ENCODE measurements around the gene NTF3.
"Not testable (repeated sequence)": the region's sequence is repeated elsewhere in the genome, so short reads cannot be mapped to it uniquely, and the experiment has no call there.

Gene NTF3

DNA sequence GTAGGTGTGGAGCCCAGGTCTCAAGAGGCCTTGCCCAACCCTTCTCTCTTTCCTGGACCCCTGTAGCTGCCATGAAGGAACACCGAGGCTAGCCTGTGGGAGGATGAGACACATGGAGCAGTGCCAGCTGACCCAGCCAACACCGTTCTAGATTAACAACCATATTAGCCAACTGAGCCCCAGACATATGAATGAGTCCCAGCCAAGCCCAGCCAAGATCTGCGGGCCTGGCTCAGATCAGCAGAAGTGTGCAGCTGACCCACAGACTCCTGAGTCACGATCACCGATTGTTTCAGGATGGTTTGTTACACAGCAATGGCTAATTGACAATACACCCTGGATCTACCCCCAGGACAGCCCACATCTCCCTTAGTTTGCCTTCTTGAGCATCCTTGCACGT lies 82.1 kb downstream of the NTF3 start:
- DNase-seq = no peak

DNA sequence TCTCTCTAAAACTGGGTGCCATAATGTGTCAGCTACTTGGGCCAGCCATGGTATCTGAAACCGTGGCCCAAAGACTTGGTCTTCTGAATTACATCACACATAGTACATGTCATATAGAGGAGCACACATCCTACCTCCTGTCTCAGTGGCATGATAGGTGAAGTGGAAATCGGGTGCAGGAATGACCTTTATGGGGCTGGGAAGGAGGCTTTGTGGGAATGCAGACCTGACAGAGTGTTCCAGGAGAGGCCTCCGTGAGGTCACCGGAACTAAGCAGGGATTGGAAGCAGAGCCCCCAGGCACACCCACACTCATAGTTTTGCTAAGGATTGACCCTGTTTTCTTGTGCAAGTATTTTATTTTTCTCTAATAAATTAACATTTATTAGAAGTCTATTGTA lies 82.6 kb downstream of the NTF3 start:
- no peak for DNase-seq

DNA sequence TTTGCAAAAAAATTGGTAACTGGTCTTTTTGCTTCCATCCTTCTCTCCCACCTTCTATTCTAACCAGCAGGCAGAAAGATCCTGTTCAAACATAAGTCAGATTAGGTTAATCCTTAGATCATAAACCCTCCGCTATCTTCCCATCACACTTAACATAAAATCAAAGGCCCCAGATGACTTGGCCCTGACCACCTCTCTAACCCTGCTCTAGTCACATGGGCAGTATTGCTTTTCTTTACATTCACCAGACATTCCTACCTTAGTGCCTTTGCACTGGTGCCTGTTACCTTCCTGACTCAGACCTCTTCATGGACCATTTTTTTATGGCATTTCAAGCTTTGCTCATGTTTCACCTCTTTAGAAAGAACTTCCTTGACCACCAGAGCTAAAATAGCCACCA lies 83.5 kb downstream of the NTF3 start:
- no peak for DNase-seq

DNA sequence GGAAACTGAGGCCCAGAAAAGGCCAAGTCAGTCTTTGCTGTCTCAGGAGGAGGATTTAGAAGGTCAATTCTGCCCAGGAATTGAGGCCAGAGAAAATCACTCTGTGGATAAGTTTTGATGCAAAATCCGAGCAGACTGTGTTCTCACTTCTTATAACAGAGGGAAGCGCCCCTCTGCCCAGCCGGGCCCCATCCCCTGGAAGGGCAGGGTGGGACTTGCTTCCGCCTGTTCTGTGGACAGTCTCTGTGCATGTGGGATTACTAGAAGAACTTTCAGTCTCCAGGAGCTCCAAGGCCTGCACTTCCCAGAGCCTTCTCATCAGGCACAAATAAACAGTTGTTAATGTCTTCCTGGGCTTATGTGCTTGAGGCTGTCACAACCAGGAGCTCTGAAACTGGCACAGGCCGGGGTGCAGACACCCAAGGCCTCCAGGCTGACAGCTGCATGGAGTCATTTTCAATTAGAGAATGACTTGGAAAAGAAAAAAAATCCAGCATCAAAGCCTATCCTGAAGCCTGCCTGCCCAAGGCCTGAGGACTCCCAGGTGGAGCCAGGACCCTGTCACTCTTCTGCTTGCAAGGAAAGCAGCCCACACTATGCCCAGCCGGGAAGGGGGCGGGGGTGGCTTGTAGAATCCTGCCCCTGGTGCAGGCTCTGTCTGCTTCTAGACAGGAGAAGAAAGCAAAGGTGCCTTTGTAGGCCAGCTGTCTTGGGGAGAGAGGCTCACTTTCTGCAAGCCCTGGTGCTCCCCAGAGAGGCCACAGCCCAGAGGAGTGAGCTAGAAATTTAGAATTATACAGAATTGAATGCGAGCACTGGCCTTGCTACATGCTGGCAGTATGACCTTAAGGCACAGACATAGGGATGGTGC lies 84.7 kb downstream of the NTF3 start:
- no peak for DNase-seq

DNA sequence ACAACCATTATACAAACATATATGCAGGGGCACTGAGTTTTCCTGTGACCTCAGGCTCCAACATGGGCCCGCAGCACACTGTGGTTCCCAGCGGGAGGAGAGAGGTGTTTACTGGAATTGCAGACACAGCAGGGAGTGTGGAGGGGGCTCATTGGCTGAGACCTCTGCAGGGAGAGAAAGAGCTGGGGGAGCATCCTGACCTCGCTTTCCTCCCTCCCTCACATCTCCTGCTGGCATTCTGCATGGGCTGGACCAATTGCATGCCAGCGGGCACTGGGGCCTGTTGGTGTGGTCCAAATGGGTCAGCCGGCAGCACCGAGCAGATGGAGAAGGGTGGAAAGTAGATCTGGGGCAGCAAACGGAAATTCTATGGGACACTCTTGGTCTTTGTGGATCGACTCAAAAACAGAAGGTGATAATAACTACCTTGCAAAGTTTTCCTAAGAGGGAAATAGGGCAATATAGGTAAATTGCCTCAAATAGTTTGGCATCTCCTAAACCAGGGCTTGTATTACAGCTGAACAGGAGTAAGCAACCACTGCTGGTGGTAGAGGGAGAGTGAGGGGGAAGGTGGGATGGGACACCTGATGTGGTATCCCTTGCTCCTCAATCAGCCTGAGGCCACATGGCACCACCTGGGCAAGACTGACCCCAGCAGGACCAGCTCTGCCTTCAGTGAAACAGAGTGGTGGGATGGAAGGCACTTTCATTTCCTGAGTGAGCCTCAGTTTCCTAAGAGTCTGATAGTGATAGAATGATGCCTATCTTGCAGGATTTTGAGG lies 86.9 kb downstream of the NTF3 start:
- DNase-seq = no peak

DNA sequence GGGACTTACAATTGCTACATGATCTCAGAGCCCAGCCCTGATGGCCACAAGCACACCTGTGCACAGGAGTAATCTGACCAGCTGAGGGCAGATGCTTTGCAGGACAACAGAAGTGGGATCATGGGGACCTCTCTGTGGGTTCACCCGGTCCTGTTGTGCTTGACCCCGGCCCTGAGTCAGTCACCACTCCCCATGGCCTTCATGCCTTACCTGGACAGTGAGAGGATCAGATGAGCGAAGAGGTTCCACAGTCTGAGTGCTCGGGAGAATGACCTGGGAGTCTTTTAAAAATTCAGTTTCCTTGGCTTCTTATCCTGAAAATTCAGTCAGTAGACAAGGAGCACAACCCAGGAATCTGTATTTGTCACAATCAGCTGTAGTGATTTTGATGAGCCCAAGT lies 88.1 kb downstream of the NTF3 start:
- DNase-seq = no peak

DNA sequence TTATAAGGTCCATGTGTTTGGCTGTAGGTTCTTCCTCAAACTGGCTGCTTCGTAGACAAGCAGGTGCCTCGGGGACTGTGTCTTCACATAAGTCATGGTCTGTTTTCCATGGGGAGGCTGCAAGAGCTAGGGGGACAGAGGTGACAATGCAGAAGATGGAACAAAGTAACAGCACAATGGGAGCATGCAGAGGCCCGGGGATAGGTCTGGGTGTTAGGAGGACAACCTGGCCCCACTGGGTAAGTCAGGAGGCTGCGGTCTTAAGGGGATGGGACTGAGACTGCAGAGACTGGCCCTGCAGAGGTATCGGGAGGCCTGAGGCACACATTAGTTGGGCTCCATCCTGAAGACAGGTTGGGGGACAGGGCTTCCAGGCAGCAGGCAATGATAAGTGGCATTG lies 88.9 kb downstream of the NTF3 start:
- DNase-seq = no peak

DNA sequence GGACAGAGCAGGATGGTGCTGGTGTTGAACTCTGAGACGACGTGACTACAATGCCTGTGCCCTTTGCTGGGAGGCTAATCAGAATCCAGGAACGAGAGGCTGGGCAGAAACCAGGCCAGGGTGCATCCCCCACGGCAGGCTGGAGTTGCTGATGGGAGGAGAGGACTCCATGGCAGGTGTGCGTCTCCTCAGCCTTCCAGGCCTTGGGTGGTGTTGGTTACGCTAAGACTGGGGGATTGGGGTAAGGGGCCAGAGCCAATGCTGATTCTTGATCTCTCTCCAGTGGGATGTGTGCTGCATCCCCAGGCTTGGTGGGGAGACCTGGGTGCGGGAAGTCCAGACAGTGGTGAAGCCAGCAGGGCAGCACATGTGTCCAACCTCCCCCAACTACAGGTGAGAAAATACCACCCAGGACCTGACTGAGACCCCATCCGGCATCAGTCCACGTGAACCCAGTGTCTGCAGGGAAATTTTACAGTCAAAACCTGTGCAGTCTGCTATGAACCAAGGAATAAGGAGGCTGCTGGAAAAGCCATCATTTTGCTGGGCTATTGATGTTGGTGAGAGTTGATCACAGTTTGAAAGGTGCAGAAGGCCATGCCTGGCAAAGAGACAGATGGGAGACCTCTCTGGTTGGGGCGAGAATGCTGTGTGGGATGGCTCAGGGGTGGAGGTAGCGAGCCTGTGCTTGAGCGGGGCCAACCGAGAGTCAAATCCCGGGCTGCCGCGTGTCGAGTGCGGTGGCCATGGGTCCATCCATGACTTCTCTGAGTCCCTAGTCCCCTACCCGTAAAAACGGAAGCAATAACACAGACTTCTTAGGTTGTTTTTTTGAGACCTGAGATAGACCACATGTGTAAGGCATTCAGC lies 89.8 kb downstream of the NTF3 start:
- DNase-seq = no peak

DNA sequence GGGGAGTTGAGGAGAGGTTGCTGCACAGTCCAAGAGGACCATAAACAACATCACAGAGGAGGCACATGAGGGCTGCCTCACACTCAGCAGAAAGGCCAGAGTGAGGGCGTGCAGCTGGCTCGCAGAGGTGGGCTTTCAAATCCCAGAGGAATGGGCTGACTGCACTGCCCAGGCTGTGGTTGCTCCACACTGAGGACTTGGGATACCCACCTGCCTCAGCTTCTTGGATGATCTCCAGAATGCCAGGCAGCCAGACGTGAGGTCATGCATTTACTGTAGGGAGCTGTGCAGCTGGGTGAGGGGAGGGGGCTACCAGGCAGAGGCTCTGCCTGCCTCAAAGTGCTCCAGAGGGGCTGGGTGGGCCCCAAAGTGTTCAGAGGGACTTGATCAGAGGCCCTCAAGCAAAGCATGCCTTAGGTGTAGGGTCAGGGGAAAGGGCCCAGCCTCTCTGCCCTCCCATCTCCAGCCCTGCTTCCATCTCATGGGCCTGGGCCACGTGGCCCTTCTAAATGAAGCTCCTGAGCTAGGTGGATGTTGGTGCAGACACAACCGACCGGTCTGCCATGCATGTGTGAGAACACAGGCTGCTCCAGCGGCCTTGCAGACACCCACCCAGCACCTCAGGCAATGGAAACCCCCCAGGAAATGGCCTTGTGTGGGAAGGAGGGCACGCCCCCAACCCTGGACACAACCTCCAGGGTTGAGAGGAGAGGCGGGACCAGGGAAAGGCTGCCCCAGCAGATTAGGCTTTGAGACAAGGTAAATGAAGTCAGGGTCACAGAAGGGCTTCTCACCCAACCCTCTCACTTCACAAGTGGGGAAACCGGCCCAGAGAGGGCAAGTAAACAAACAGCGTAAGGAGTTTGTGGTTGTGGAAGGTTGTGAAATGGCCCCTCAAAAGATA lies 90.8 kb downstream of the NTF3 start:
- DNase-seq = no peak

DNA sequence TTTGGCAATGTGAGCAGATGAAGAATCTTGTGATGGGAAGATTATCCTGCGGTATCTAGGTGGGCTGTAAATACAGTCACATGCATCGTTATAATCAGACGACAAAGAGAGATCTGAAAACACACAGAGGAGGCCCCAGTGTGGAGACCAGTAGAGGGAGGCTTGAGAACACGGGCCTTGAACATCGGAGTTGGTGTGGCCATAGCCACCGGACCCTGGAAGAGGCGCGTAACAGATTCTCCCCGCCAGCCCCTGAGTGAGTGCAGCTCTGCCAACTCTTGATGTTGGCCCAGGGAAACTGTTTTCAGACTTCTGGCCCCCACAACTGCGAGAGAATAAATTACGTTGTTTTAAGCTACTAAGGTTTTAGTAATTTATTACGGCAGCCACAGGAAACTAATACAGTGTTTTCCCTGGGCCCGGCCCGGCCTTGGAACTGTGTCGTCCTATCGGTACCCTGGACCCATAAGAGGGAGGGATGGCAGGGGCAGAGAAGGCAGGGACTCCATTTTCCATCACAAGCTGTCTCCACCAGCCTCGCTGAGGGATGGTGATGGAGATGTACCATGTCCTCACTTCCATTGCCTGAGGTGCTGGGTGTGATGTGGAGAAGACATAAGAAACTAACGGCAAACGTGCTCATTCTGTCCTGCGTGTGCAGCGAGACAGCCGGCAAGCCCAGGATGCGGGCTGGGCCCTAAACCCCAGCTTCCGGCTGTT lies 91.6 kb downstream of the NTF3 start:
- DNase-seq = no peak

DNA sequence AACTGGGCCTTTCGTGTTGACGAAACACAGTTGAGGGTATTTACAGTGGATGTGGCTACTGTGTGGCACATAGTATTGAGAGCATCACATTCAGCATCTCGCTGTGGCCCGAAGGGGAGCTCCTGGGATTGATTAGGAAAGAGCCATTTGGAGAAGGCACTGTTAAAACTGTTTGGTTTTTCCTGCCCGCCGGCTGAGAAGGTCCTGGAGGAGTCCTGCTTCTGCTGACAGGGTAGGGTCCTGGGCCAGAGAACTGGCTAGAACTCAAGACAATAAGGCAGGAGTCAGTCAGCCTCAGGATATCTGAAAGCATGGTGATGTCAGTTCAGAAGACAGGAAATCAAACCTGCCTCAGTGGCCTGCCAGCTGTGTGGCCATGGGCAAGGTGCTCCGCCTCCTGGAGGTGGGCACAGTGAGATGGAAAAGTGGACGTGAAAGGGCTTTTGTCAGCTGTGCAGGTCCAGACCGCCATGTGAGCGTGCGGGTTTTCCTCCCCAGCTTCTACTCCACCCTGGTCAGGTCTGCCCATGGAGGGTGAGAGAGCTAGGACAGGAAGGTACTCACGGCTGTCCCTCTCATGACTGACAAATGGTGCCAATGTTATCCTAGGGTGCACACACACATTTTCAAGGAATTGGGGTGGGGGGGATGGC lies 92.3 kb downstream of the NTF3 start:
- DNase-seq = no peak

DNA sequence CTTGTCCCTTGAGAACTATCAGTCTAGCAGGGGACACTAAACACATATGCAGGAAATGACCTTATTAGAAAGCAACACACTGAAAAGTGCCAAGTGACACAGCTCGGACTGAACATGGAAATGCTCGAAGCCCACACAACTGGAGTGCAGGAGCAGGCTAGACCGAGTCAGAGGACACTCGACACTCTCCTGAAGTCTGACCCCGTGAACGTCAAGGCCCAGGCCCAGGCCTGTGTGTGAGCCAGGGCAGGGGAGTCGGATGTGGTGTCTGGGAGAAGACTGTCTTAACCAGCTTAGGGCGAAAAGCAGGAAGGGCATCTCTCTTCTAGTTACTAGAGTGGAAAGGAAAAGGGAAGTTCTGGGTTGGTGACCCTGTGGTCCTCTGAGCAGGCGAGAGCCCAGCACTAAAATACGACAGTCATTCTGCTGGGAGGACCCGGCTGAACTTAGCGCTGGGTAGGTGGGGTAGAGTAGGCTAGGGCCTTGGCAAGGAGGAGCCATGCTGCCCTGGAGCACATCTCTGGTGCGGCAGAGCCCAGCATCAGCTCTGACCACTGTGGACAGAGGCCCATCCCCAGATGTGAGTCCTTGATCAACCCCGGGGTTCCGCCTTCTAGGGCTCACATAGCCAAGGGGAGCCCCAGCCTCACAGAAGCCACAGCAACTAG lies 93.0 kb downstream of the NTF3 start:
- no peak for DNase-seq

DNA sequence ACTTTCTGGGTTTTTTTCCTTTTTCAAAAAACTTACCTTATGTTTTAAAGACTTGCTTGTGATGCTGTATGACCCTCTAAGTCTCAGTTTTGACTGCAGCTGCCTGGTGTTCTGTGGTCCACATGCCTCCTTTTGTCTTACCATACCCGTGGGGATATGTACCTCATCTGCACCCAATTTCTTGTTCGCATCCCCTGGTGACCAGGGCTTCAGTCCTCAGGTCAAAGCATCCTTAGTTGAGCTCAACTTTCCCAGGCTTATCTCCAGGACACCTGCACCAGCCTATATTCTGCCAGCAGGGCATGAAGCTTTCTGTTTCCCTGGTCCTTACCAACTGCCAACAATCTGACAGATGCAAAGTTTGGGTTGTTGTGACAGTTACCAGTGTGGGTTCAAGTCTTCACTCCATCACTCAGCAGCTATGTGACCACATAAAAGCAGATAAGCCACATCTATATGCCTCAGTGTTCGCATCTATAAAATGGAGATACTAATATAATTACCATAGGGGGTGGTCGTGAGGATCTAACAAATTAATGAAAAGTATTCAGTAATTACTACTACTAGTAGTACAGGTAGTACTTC lies 94.0 kb downstream of the NTF3 start:
- DNase-seq = no peak

DNA sequence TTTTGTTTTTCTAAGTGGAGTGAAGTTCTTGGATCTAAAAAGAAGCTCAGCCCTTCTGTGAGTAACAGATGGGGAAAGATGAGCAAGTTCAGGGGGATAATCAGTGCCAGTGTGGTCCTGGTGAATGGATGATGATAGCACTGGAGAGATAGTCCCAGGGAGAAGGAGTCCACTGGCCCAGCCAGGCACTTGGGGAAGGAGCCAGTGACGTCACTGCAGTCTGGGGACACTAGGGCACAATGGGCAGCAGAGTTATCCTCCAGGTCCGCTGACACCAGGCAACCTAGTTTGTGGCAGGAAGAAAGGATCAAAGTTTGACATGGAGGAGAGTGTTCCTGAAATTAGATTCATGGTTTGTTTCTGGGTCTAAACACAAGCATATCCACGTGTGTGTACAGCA lies 101.5 kb downstream of the NTF3 start:
- DNase-seq = no peak

DNA sequence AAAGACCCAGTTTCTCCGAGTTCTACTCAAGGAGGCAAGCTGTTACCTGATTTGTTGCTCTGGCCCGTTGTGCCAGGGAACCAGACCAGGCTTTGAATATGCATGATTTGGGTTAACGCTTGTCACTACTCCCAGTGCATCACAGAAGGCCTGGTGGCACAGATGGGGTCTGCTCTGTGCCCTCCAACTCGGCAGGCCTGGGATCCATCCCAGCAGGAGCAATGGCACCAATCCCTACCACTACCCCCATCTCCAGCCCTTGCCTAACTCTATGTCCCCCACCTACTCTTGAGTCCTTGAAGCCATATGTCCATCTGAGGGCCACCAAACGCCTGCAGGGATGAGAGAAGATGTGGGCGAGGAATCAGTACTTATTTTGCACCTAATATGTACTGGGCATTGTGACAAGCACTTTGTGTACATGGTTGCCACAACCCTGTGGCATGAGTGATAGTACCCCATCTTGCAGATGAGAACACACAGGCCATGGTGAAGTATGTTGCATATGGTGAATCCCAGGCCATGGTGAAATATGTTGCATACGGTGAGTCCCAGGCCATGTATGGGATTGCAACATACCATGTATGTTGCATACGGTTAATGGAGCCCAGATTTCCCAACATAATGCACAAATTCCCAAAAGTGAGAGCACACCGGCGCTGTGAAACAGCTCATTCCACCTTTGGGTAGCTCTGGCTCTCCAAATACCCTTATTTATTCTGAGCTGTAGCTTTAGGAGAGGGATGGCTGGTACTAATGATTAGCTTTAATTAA lies 102.7 kb downstream of the NTF3 start:
- DNase-seq = no peak

DNA sequence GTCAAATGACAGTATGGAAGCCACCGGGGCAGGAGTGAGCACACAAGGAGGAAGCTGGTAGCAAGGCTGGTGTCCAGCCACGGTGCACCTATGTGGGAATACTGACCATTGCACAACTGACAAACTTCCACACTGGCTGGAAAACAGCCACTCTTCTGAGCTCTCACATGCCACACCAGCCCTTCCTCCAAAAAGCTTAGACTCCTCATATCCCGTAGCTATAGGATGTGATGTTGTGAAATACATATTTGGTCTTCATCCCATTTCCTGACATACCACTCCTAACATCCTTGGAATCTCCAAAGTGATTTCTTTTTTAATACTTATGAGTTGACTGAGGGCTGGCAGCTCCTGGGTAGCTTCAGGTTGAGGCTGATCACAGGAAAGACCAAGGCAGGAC lies 103.6 kb downstream of the NTF3 start:
- no peak for DNase-seq

DNA sequence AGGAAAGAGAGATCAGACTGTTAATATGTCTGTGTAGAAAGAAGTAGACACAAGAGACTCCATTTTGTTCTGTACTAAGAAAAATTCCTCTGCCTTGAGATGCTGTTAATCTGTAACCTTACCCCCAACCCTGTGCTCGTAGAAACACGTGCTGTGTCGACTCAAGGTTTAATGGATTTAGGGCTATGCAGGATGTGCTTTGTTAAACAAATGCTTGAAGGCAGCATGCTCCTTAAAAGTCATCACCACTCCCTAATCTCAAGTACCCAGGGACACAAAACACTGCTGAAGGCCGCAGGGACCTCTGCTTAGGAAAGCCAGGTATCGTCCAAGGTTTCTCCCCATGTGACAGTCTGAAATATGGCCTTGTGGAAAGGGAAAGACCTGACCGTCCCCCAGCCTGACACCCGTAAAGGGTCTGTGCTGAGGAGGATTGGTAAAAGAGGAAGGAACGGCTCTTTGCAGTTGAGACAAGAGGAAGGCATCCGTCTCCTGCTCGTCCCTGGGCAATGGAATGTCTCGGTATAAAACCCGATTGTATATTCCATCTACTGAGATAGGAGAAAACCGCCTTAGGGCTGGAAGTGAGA lies 105.2 kb downstream of the NTF3 start:
- not testable (repeated sequence) for DNase-seq

DNA sequence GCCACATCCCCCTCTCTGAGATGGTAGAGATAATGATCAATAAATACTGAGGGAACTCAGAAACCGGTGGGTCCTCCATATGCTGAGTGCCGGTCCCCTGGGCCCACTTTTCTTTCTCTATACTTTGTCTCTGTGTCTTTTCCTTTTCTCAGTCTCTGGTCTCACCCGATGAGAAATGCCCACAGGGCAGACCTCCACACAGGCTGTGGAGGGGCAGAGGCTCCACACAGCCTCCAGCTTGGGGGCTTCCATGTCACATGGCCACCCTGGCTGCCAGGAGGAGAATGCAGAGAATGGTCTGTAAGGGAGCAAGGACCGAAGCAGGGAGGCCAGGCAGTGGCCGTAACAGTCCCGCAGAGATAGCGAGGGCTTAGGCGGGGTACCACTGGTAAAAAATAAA lies 105.9 kb downstream of the NTF3 start:
- no peak for DNase-seq
